Stimulated activated CD4-positive, alpha-beta T cell treated with anti-CD3 and anti-CD28 coated beads, Interleukin-1b, Interleukin-23, amount 100 ng/mL, for 4 hours (primary cell): ENCODE results near the gene OR2F1.
"Not testable (repeated sequence)": the region's sequence is repeated elsewhere in the genome, so short reads cannot be mapped to it uniquely, and the experiment has no call there.

Experiments
- DNase-seq, 2 donors: peaks; one replicate each; pipeline ENCODE4 v3.0.0-alpha.2; 2020; ENCODE audit warnings: low read depth in 2 of 2

Gene OR2F1

DNA sequence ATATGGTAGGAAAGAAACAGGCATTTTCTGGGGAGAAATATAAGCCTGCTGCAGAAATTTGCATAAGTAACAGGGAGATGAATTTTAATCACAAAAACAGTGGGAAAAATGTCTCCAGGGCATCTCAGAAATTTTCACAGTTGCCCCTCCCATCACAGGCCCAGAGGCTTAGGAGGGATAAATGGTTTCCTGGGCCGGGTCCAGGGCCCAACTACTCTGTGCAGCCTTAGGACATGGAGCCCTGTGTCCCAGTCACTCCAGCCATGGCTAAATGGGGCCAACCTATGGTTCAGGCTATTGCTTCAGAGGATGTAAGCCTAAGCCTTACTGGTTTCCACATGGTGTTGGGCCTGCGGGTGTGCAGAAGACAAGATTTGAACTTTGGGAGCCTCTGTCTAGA lies 54.7 kb downstream of the OR2F1 start:
- no peak for DNase-seq

DNA sequence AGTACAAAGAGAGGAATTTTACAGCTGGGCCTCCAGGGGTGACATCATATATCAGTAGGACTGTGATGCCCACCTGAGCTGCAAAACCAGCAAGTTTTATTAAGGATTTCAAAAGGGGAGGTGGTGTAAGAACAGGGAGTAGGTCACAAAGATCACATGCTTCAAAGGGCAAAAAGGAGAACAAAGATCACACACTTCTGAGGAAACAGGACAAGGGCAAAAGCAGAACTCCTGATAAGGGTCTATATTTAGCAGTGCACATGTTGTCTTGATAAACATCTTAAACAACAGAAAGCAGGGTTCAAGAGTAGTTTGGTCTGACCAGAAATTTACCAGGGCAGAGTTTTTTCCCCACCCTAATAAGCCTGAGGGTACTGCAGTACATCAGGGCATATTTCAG lies 55.4 kb downstream of the OR2F1 start:
- DNase-seq = not testable (repeated sequence)

DNA sequence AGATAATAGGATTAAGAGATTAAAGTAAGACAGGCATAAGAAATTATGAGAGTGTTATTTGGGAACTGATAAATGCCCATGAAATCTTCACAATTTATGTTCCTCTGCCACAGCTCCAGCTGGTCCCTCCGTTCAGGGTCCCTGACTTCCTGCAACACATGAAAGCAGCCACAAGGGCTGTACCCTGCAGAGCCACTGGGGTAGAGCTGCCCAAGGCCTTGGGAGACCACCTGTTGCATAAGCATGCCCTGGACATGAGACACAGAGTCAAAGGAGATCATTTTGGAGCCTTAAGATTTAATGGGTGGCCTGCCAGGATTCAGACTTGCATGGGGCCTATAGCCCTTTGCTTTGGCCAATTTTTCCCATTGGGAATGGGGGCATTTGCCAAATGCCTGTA lies 56.2 kb downstream of the OR2F1 start:
- not testable (repeated sequence) for DNase-seq

- no peak for DNase-seq
Measured at GRCh38 chr7:144011458-144012230, 57.0 kb downstream of the OR2F1 start.
